Heart right ventricle (tissue), 16 donors: ENCODE data around the gene MT2A. TPM values are rescaled to one million over a fixed set of nuclear protein-coding genes. Genes with fewer than 3 reads are reported as not detected.
A peak's percentile ranks its signal among the peaks of the same experiment; 100 is the strongest.

ENCODE experiments used
- ATAC-seq, 8 donors: fragments of 200-7000 bp; cut with Tn5 transposase; one replicate each; pipeline ENCODE4 v1.9.1; 2020; ENCODE audit warnings: mild to moderate bottlenecking in 8 of 8, moderate library complexity in 8 of 8, moderate number of reproducible peaks in 1 of 8
- DNase-seq, 2 donors: peaks; one replicate each; pipeline ENCODE4 v3.0.0-alpha.2; 2020
- H3K27ac ChIP-seq, 10 donors: fragments of 200-600 bp; sonication (generic) in 2 of 10; one replicate each; pipeline versions ENCODE4 v1.5.0 to v1.8.0; 2020 to 2022; ENCODE audit warnings: mild to moderate bottlenecking in 3 of 10
- H3K27me3 ChIP-seq, 7 donors: fragments of 200-600 bp; one replicate each; pipeline ENCODE4 v1.8.0; 2021 to 2022; ENCODE audit warnings: mild to moderate bottlenecking in 2 of 7
- H3K36me3 ChIP-seq, 9 donors: fragments of 200-600 bp; sonication (generic) in 1 of 9; one replicate each; pipeline versions ENCODE4 v1.5.0 to v1.8.0; 2020 to 2022; ENCODE audit warnings: mild to moderate bottlenecking in 2 of 9
- H3K4me1 ChIP-seq, 9 donors: fragments of 200-600 bp; sonication (generic) in 1 of 9; one replicate each; pipeline versions ENCODE4 v1.5.0 to v1.8.0; 2020 to 2022; ENCODE audit warnings: mild to moderate bottlenecking in 4 of 9
- H3K4me3 ChIP-seq, 10 donors: fragments of 200-600 bp; sonication (generic) in 2 of 10; one replicate each; pipeline versions ENCODE4 v1.5.0 to v1.8.0; 2020 to 2022; ENCODE audit warnings: mild to moderate bottlenecking in 7 of 10, moderate library complexity in 2 of 10
- H3K9me3 ChIP-seq, 11 donors: fragments of 200-600 bp in 10 of 11; sonication (generic) in 2 of 11; one replicate each; pipeline versions ENCODE4 v1.5.0 to v1.8.0; 2013 to 2022; ENCODE audit warnings: mild to moderate bottlenecking in 2 of 11, control low read depth in 1 of 11, moderate library complexity in 1 of 11
- WGBS, 2 donors: extraction: QIAGEN DNeasy Blood & Tissue Kit; methylation state at CpG; one replicate each; pipeline ENCODE4 v1.1.7; 2013; ENCODE audit warnings: inconsistent platforms in 1 of 2; 5-methylcytosine and 5-hydroxymethylcytosine counted together
- intact Hi-C, 10 donors: fragments of 100-400 bp; cut with DNase I; formaldehyde crosslinking; loops; one replicate each; pipeline versions ENCODE4 v1.11.1 to v1.14.2; 2022
- polyA plus RNA-seq, 2 donors: library from polyadenylated mRNA; stranded (reverse); fragments of 200-250 nt; gene quantifications; one replicate each; pipeline ENCODE4 v1.2.3, GENCODE V29; 2013
- total RNA-seq, 10 donors: library from RNA; stranded (reverse); fragmentation: NEBNext Ultra II Directional in 3 of 10; extraction: Animal tissue kit (Norgen Biotek cat#: 25700) in 3 of 10; gene quantifications; one replicate each; pipeline versions ENCODE4 v1.2.1 to v1.2.4, GENCODE V29; 2021 to 2023
- TF ChIP-seq, protein P1 (sequence below), 9 donors: fragments of 200-600 bp; sonication (generic) in 2 of 9; IDR thresholded peaks; one replicate each; pipeline versions ENCODE4 v1.5.0 to v1.8.0; 2021 to 2022; ENCODE audit warnings: antibody characterized with exemption in 9 of 9, mild to moderate bottlenecking in 5 of 9, moderate library complexity in 1 of 9
- donor health status: Arrhythmogenic right ventricular cardiomyopathy.
- donor health status: ischemic (EF 13 %, LVEDD 7.1; RV severe dilation, severe dysfunction).
- donor health status: healthy with polysubstance abuse.
- donor health status: DM: no; HTN: yes; CAD: no.
- donor health status: DM: no; HTN: no; CAD: no.
- donor health status: ischemic (EF 25% LVEDD 6.9; RV normal size, moderate dysfunction).
- donor health status: ischemic (EF 25% LVEDD 5.7; RV mildly dilated, moderate dysfunction).
- donor health status: healthy.
- donor health status: DM: yes; HTN: yes; CAD: no.
- donor health status: Ischemic cardiomyopathy.
- donor health status: ischemic (EF 35%, LVEDD 5.7; RV mildly dilated, moderate dysfunction).
- donor health status: nonischemic (EF 11% LVEDD 7.7; RV severe dilation, severe dysfunction).
- donor health status: DM: yes; HTN: yes; CAD: no.
- donor health status: PGD.
- donor health status: ischemic (EF 29% LVEDD 5.4; RV normal size, mild dysfunction).
- donor health status: nonischemic (EF 23%, LVEDD 6.1; RV moderate dilation, normal function).

Gene MT2A
- total and polyA plus RNA-seq, 12 donors: 88.8 to 354 (median 116) TPM

DNA sequence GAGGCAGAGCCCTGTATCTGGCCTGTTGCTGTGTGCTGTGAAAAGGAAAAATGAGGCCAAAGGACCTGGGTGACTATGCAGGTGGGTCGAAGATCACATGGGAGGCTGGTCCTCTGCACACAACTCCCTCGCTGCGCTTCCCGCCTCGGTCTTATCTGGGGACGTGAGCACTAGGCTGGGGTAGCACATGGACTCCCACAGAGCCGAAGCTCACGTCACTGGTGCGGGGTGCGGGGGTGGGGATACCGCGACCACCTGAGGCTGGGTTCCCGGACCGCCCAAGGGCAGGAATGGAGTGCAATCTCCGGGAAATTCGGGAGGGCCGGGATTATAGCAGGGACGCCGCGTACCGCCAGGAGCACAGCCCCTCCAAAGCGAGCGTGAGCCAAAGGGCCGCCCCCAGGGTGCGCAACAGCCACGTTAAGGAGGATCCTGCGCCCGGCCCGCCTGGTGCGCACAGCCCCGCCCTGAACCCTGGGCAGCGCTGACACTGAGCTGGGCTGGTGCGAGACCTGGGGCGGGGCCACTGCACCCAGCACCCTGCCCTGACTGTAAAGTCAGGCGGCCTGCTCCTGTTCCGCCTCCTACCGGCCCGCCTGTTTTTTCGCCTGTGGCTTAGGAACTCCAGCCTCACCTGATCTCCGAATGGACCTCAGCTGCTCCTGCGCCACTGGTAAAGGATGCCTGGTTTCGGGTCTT lies 34.8 kb downstream of the MT2A start:
- peak overlapping the region in 9 of 10 donors; percentile 11 to 49 (median 41) for H3K4me3 ChIP-seq
- DNase-seq (peak; percentile 42 to 77), ATAC-seq (peak; percentile 85 to 94 (median 92))
- H3K27ac ChIP-seq: peak overlapping the region in 5 of 10 donors; percentile 0 to 42 (median 23)
- H3K36me3 ChIP-seq: no peaks in the 10 kb centered on the region
- TF ChIP-seq, protein P1, sequence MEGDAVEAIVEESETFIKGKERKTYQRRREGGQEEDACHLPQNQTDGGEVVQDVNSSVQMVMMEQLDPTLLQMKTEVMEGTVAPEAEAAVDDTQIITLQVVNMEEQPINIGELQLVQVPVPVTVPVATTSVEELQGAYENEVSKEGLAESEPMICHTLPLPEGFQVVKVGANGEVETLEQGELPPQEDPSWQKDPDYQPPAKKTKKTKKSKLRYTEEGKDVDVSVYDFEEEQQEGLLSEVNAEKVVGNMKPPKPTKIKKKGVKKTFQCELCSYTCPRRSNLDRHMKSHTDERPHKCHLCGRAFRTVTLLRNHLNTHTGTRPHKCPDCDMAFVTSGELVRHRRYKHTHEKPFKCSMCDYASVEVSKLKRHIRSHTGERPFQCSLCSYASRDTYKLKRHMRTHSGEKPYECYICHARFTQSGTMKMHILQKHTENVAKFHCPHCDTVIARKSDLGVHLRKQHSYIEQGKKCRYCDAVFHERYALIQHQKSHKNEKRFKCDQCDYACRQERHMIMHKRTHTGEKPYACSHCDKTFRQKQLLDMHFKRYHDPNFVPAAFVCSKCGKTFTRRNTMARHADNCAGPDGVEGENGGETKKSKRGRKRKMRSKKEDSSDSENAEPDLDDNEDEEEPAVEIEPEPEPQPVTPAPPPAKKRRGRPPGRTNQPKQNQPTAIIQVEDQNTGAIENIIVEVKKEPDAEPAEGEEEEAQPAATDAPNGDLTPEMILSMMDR (IDR thresholded peaks at IDR 0.05): peak in 8 of 9 donors; percentile 6 to 60 (median 46)
- H3K4me1 ChIP-seq: peaks cover 0 to 31% (median 20%) of the 10 kb centered on the region in 9 donors
- intact Hi-C loops: loop anchor here in 5 of 10 donors (5.0 kb wide), 2 partner anchors 36 to 39 kb away; partner anchors contain the start of genes MT2A (in 4 of the 5) and MT1X (in 1 of the 5)
- 6 to 10% methylated on average over 42 of the region's 42 CpGs for WGBS, 2 donors
- H3K9me3 ChIP-seq: no peaks in the 10 kb centered on the region
- peaks cover 0 to 95% (median 46%) of the 10 kb centered on the region in 7 donors for H3K27me3 ChIP-seq

DNA sequence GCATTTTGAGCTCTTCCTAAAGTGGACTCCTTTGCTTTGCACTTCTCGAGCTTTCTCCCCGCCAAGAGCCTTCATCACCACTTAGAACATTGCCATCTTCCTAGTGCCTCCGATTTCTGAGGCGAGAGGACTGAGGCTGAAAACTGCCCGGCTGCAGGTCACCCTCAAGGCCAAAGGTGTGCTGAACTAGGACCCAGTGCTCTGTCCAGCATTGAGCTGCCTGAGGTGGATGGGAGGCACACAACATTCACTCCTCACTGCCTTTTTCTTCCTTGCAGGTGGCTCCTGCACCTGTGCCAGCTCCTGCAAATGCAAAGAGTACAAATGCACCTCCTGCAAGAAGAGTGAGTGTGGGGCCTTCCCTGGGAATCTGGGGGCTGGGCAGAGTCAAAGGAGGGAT lies 35.4 kb downstream of the MT2A start:
- ATAC-seq (no peak), DNase-seq (no peak)
- TF ChIP-seq, protein P1 (IDR thresholded peaks at IDR 0.05): no peak
- 43 to 51% methylated on average over 5 of the region's 5 CpGs for WGBS, 2 donors
- no peaks in the 10 kb centered on the region for H3K9me3 ChIP-seq
- intact Hi-C loops: loop anchor here in 5 of 10 donors (5.0 kb wide), 2 partner anchors 37 to 38 kb away; partner anchors contain the start of genes MT2A (in 4 of the 5) and MT1X (in 1 of the 5)
- H3K36me3 ChIP-seq: no peaks in the 10 kb centered on the region
- H3K4me3 ChIP-seq: peak overlapping the region in 8 of 10 donors; percentile 11 to 49 (median 42)
- no peak overlapping the region for H3K27ac ChIP-seq
- peaks cover 0 to 95% (median 49%) of the 10 kb centered on the region in 7 donors for H3K27me3 ChIP-seq
- H3K4me1 ChIP-seq: peaks cover 0 to 25% (median 14%) of the 10 kb centered on the region in 9 donors

DNA sequence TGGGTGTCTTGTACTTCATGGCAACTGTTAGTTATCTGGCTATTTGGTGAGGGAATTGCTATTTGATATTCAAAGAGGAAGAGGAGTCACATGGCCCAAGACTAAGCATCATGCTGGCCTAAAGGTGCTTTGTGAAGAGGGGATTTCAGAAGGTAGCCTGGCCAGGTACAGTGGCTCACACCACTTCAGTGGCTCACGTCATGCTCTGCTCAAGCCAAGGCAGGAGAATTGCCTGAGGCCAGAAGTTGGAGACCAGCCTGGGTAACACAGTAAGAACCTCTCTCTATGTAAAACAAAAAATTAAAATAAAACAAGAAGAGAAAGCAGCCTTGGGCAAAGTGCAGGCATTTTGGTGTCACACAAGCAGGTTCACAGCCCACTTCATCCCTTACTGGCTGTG lies 36.9 kb downstream of the MT2A start:
- Histone ChIP-seq H3K27ac (no peak overlapping the region), H3K4me1 (peaks cover 0 to 20% (median 11%) of the 10 kb centered on the region in 9 donors), H3K36me3 (no peaks in the 10 kb centered on the region), H3K27me3 (peaks cover 0 to 85% (median 59%) of the 10 kb centered on the region in 7 donors), H3K9me3 (no peaks in the 10 kb centered on the region), H3K4me3 (no peak overlapping the region)
- intact Hi-C loops: loop anchor here in 1 of 10 donors (5.0 kb wide), 1 partner anchor 43 kb away; no protein-coding TSS in a partner anchor
- 85 to 89% methylated on average over 1 of the region's 1 CpG for WGBS, 2 donors
- ATAC-seq: no peak
- TF ChIP-seq, protein P1 (IDR thresholded peaks at IDR 0.05): no peak
- no peak for DNase-seq

DNA sequence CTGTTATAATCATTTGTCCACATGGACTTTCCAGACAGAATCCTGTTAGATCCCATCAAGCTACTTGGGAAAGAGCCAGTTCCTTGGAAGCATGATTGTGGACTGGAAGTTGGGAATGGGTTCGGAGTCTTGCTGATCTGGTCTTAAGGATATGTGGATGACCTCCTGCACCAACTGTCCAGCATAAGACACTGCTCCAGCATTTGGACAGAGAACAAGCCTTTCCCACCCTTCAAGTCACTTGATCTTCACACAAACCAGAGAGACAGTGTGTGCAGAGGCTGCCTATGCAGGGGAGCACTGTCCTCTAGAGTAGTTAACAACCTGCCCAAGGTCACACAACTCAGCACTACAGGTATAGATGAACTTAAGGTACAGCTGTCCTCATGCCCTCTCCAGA lies 37.5 kb downstream of the MT2A start:
- Histone ChIP-seq H3K4me1 (peaks cover 0 to 20% (median 11%) of the 10 kb centered on the region in 9 donors), H3K9me3 (no peaks in the 10 kb centered on the region), H3K27me3 (peaks cover 0 to 79% (median 59%) of the 10 kb centered on the region in 7 donors), H3K27ac (no peak overlapping the region), H3K4me3 (no peak overlapping the region), H3K36me3 (no peaks in the 10 kb centered on the region)
- TF ChIP-seq, protein P1 (IDR thresholded peaks at IDR 0.05): no peak
- 0% methylated on average over 1 of the region's 1 CpG for WGBS, 2 donors
- ATAC-seq (no peak), DNase-seq (no peak)
- intact Hi-C loops: loop anchor here in 1 of 10 donors (5.0 kb wide), 1 partner anchor 44 kb away; no protein-coding TSS in a partner anchor
